ENCODE data around the gene CLDN22. TPM values are rescaled to one million over a fixed set of nuclear protein-coding genes. Genes with fewer than 3 reads are reported as not detected.
A peak's percentile ranks its signal among the peaks of the same experiment; 100 is the strongest.

CLDN22 gene
- total RNA-seq, 1 experiment from 2014 or later = not detected

DNA sequence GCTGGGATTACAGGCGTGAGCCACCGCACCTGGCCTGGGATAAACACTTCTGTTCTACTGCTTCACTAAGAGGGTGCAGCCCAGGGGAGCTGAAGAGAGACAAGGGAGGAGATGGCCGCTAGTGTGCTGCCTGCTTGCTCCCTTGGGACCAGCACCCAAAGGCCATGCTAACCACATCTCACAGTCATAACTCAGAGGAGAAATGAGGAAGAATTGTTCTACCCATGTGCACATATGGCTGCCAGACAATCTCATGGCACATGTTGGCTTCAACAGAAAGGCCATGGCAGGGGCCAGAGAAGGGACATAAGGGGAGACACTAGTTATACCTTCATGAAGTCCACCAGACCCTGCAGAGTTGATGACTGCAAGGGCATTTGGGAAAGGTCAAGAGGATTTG lies 22.4 kb downstream of the CLDN22 start:
- BruUV-seq (replicated peaks) = no TSS peak
- TF ChIP-seq, protein P1, sequence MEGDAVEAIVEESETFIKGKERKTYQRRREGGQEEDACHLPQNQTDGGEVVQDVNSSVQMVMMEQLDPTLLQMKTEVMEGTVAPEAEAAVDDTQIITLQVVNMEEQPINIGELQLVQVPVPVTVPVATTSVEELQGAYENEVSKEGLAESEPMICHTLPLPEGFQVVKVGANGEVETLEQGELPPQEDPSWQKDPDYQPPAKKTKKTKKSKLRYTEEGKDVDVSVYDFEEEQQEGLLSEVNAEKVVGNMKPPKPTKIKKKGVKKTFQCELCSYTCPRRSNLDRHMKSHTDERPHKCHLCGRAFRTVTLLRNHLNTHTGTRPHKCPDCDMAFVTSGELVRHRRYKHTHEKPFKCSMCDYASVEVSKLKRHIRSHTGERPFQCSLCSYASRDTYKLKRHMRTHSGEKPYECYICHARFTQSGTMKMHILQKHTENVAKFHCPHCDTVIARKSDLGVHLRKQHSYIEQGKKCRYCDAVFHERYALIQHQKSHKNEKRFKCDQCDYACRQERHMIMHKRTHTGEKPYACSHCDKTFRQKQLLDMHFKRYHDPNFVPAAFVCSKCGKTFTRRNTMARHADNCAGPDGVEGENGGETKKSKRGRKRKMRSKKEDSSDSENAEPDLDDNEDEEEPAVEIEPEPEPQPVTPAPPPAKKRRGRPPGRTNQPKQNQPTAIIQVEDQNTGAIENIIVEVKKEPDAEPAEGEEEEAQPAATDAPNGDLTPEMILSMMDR (IDR thresholded peaks at IDR 0.05; ENCODE audit: unreplicated experiment) = no peak
- intact Hi-C loops (cut with micrococcal nuclease) = loop anchor here (10.0 kb wide), 1 partner anchor 107 kb away; no protein-coding TSS in a partner anchor
- no peak overlapping the region for H3K27ac Mint-ChIP-seq (ENCODE audit: low read depth, unreplicated experiment)
- CTCF ChIA-PET = interaction anchor here (0.5 to 0.7 kb wide), 3 partner anchors 32 to 231 kb away, joined by 3 to 5 read pairs (median 3); no protein-coding TSS in a partner anchor
- DNase-seq (ENCODE audit: unreplicated experiment) = no peak
- H3K4me3 Mint-ChIP-seq (ENCODE audit: unreplicated experiment) = no peak overlapping the region
- H3K4me1 Mint-ChIP-seq (ENCODE audit: insufficient read depth, unreplicated experiment) = no peaks in the 10 kb centered on the region
- no peaks in the 10 kb centered on the region for H3K27me3 Mint-ChIP-seq (ENCODE audit: insufficient read depth, unreplicated experiment)
- no peaks in the 10 kb centered on the region for H3K9me3 Mint-ChIP-seq (ENCODE audit: unreplicated experiment)
- peaks cover 28% of the 10 kb centered on the region for H3K36me3 Mint-ChIP-seq (ENCODE audit: insufficient read depth, unreplicated experiment)
- POLR2A ChIA-PET = no interaction called here

DNA sequence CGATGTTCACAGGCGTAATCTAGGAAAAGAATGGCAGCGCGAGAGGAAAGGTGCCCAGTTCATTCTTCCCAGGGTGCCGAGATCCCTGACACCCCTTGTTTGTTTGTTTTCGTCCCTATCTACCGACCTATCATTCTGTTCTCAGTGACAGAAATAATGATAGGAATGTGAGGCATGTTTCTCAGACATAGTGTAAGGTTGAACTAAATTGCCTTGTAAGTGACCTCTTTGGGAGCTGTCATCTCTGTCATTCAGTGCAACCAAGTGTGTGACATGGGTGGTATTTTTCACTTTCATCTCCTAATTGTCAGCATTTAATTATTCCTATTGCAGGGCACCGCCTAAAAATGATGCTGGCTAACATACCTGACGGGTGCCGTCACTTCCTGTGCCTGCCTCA lies 24.4 kb downstream of the CLDN22 start:
- BruUV-seq (replicated peaks) = no TSS peak
- no peak for DNase-seq (ENCODE audit: unreplicated experiment)
- Mint-ChIP-seq H3K27ac (ENCODE audit: low read depth, unreplicated experiment) (no peak overlapping the region), H3K4me3 (ENCODE audit: unreplicated experiment) (no peak overlapping the region), H3K4me1 (ENCODE audit: insufficient read depth, unreplicated experiment) (no peaks in the 10 kb centered on the region), H3K27me3 (ENCODE audit: insufficient read depth, unreplicated experiment) (no peaks in the 10 kb centered on the region), H3K9me3 (ENCODE audit: unreplicated experiment) (no peaks in the 10 kb centered on the region), H3K36me3 (ENCODE audit: insufficient read depth, unreplicated experiment) (peaks cover 46% of the 10 kb centered on the region)
- ChIA-PET POLR2A (no interaction called here), CTCF (interaction anchor here (0.6 to 1.1 kb wide), 2 partner anchors 33 to 357 kb away, joined by 3 to 4 read pairs; no protein-coding TSS in a partner anchor)
- intact Hi-C loops (cut with micrococcal nuclease) = loop anchor here (10.0 kb wide), 1 partner anchor 109 kb away; no protein-coding TSS in a partner anchor
- TF ChIP-seq, protein P1 (IDR thresholded peaks at IDR 0.05; ENCODE audit: unreplicated experiment) = no peak

DNA sequence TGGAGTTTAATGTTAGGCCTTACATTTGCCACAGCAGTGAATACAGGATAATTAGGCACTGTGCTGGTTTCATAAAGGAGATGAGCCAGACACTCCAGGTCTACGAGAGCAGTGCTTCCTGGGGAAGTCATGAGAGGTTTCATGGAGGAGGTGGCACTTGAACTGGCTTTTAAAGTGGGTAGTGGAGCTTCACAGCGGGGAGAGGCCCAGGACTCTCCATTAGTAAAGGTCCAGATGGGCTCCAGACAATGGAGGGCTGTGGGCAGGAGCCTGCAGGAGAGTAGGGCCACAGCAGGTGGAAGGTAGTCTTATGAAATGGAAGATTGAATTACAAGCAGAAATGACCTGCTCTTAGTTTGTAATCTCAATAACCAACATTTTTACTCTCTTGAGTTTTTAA lies 29.0 kb downstream of the CLDN22 start:
- TF ChIP-seq, protein P1 (IDR thresholded peaks at IDR 0.05; ENCODE audit: unreplicated experiment) = no peak
- intact Hi-C loops (cut with micrococcal nuclease) = loop anchor here (10.0 kb wide), 1 partner anchor 114 kb away; no protein-coding TSS in a partner anchor
- H3K4me3 Mint-ChIP-seq (ENCODE audit: unreplicated experiment) = no peak overlapping the region
- H3K27me3 Mint-ChIP-seq (ENCODE audit: insufficient read depth, unreplicated experiment) = no peaks in the 10 kb centered on the region
- BruUV-seq (replicated peaks) = no TSS peak
- H3K36me3 Mint-ChIP-seq (ENCODE audit: insufficient read depth, unreplicated experiment) = peaks cover 66% of the 10 kb centered on the region
- H3K27ac Mint-ChIP-seq (ENCODE audit: low read depth, unreplicated experiment) = no peak overlapping the region
- no peaks in the 10 kb centered on the region for H3K4me1 Mint-ChIP-seq (ENCODE audit: insufficient read depth, unreplicated experiment)
- DNase-seq (ENCODE audit: unreplicated experiment) = no peak
- no peaks in the 10 kb centered on the region for H3K9me3 Mint-ChIP-seq (ENCODE audit: unreplicated experiment)
- CTCF ChIA-PET = interaction anchor here (0.6 to 1.2 kb wide), 5 partner anchors 29 to 1609 kb away, joined by 3 to 5 read pairs (median 4); no protein-coding TSS in a partner anchor
- POLR2A ChIA-PET = interaction anchor here (1.2 kb wide), 1 partner anchor 155 kb away, joined by 3 read pairs; no protein-coding TSS in a partner anchor

DNA sequence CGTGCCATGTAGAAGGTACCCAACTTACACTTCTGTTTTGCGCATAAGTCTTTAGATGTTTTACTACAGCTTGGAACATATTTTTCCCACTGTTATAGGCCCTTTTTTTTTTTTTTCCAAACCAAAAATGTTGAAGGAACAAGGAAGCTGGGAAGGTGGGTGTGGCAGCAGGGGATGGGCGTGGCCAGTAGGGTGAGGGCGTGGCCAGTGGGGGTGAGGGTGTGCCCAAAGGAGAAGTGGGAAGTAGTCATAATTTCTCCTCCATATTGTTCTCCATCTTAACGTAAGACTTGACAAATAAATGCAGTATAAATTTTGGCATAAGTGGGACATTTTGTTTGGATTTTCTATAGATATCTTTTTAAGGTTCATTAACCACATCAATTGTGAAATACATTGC lies 30.4 kb downstream of the CLDN22 start:
- TF ChIP-seq, protein P1 (IDR thresholded peaks at IDR 0.05; ENCODE audit: unreplicated experiment) = no peak
- Mint-ChIP-seq H3K4me1 (ENCODE audit: insufficient read depth, unreplicated experiment) (no peaks in the 10 kb centered on the region), H3K9me3 (ENCODE audit: unreplicated experiment) (no peaks in the 10 kb centered on the region), H3K27ac (ENCODE audit: low read depth, unreplicated experiment) (no peak overlapping the region), H3K4me3 (ENCODE audit: unreplicated experiment) (no peak overlapping the region), H3K36me3 (ENCODE audit: insufficient read depth, unreplicated experiment) (peaks cover 67% of the 10 kb centered on the region), H3K27me3 (ENCODE audit: insufficient read depth, unreplicated experiment) (no peaks in the 10 kb centered on the region)
- ChIA-PET POLR2A (interaction anchor here (0.6 kb wide), 1 partner anchor 49 kb away, joined by 4 read pairs; no protein-coding TSS in a partner anchor), CTCF (interaction anchor here (0.5 to 2.3 kb wide), 2 partner anchors 28 to 1265 kb away, joined by 3 to 7 read pairs; no protein-coding TSS in a partner anchor)
- intact Hi-C loops (cut with micrococcal nuclease) = loop anchor here (10.0 kb wide), 1 partner anchor 115 kb away; no protein-coding TSS in a partner anchor
- no TSS peak for BruUV-seq (replicated peaks)
- peak; percentile 3 for DNase-seq (ENCODE audit: unreplicated experiment)
